Measurements from ENCODE around the gene LACC1.

Gene LACC1

DNA sequence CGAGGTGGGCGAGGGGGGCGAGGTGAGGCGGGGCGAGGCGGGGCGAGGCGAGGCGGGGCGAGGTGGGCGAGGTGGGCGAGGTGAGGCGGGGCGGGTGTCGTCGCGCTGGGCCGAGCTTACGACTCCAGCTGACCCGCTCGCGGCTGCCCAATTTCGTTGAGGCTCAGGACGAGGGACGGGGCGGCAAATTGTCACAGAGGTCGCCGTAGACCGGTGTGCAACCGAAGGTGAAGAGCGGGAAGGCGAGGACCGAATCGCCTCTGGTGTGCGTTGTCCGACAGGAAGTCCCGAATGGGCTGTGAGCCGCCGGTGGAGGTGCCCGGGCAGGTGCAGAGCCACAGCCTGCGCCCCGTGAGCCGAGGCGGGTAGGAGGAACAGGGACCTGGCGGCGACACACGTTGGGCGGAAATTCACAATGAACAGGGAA, at the start of gene LACC1:
Gene LACC1 (plus strand): TSS at position 150 of the 427 bp plus-strand sequence. CDS start 1,082 bp downstream, outside the sequence.
- DNase-seq = no peak

DNA sequence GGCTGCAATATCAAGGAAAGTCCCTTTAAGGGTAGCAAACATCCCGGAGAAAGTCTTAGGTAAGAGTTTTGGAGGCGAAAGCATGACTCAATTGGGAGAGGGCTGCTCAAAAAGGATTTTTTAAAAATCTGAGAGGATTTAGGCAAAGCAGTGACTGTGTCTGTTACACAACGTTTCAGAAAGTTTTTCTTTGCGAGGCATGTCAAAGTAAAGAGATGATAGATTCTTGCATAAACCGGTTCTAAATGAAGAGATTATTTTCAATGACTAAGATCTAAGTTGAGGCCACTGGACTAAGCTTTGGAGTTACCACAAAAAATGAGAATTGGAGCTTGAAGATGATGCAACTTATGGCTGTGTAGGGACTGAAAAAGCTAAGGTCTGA, 49.2 kb upstream of the LACC1 start:
- no peak for DNase-seq

DNA sequence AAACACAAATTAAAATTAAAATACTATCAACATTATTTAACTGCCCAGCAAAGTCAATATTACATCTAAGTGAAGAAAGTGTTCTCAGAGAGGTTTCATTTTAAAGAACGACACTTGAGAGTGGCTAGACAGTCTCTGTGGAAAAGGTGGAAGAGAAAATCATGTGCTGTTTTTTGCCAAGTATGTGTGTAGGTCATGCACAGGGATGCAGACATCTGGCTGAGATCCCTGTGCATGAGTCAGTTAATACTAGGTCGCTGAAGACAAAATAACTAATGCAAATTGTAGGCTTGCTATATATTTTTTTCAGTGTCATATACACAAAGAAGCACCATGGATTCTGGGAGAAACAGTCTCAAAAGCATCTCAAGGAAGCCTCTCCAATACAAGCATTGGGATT, 48.6 kb upstream of the LACC1 start:
- no peak for DNase-seq

- no peak for DNase-seq
Measured at GRCh38 chr13:43835701-43836100, 44.0 kb upstream of the LACC1 start.

DNA sequence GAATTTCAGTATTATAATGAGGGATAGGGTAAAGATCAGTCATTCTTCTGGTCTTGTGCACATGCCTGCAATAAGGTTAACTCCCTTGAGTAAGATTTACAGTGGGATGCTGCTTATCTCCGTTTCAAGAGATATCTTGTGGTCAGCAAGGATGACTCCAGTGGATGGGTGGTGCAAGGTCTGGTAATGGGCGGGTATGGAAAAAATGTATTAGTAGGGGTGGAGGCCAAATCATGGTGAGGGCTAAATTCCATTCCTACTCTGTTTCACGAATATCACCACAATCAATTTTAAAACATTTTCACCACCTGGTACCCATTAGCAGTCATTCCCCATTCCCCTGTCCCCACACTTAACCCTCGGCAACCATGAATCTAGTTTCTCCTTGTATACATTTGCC, 40.8 kb upstream of the LACC1 start:
- no peak for DNase-seq

GRCh38 chr13:43846496-43847158, 33.1 kb upstream of the LACC1 start:
- DNase-seq = no peak

- DNase-seq = no peak
Measured at GRCh38 chr13:43848001-43848649, 31.6 kb upstream of the LACC1 start.

- DNase-seq = no peak
Measured at GRCh38 chr13:43850873-43851272, 28.8 kb upstream of the LACC1 start.

- DNase-seq = no peak
Measured at GRCh38 chr13:43852923-43853404, 26.7 kb upstream of the LACC1 start.

DNA sequence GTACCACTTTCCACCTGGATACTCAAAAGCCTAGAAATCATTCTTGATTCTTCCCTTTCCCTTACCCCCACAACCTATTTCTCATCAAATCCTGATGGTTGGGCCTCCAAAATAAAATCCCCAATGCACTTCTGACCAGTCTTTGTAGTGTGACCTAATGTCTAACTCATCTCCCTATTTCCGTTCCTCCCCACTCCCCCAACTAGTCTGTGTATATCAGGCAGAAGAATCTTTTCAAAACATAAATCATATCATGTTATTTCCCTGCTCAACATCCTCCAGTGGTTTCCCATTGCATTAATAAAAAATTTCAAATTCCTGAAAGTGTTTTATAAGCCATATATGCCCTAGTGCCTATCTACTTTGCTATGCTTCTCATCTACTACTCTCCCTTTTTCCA, 17.8 kb upstream of the LACC1 start:
- no peak for DNase-seq

DNA sequence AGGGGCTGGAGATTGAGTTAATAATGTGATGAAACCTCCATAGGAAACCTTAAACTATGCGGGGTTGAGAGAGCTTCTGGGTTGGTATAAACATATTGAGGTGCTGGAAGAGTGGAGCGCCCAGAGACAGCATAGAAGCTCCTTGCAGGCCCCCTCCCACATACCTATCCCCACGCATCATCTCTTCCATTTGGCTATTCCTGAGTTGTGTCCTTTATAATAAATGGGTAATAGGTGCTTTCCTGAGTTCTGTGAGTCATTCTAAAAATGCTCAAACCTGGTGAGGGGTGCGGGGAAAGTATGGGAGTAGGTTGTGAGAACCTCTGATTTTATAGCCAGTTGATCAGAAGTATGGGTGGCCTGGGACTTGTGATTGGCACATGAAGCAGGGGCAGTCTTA, 14.8 kb upstream of the LACC1 start:
- no peak for DNase-seq

GRCh38 chr13:43865892-43866291, 13.8 kb upstream of the LACC1 start:
- no peak for DNase-seq

DNA sequence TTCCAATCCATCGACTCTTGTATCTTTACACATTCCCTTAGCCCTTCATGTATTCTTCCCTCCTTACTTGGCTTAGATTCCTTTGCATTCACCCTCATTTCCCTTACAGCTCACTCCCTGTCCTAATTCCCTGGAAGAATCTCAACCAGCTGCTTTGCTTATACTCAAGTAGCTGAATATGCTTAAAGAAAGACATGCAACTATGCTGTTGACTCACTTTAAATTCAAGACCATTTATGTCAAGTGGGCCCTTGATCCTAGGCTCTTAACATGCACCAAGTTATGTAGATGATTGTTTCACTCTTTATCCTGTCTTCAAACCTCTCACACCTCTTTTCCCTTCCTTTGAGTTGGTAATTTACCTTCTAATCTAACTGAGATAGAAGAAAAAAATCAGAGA, 7.5 kb upstream of the LACC1 start:
- no peak for DNase-seq

DNA sequence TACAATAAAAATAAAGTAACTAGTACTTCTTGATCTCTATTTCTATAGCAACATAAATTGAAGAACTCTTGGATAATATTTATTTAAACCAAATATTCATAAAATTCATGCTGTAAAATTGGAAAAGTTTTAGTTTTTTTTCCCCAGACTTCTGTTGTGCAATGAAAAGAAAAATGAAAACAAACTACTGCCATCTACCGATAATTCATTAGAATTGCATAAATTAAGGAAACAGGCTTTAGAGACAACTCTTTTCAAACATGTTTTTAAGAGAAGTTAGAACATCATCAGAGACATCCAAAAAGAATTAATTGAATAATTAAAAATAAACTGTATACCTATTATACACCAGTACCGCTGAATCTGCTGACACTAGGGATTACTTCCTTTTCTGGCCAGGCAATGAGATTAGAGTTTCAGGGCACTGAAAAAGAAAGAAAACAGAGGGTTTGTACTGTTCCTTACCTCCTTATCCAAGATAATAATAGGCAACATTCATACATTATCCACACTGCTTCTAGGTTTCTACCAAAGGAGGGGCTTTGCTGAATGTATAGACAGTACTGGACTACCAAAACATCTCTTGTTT, 5.1 kb upstream of the LACC1 start:
- DNase-seq = no peak

DNA sequence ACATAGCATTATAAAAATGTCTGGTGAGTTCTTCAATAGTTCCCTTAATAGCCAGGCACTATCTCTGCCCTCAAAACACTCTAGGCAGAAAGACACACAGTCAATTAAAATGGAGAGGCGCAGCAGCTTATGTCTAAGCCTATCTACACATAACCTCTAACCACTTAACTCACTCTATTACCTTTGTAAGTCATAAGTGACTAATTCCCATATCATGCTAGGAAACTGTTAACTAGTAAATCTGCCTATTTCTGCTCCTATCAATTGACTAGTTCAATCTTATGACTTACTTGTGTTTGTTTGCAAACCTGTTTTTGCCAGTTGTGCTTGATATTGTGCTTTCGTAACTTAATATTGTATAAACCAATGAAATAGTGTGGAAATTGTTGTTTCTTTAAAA, 3.3 kb upstream of the LACC1 start:
- no peak for DNase-seq

- DNase-seq = no peak
Measured at GRCh38 chr13:43877326-43877725, 2.4 kb upstream of the LACC1 start.

GRCh38 chr13:43877766-43878165, 1.9 kb upstream of the LACC1 start:
- DNase-seq = no peak

- no peak for DNase-seq
Measured at GRCh38 chr13:43878892-43879754, 581 bp upstream of the LACC1 start, which contains the start of gene CCDC122. Gene CCDC122, minus strand, starts transcription at chr13:43879740. Its CDS starts 10,364 bp downstream, at chr13:43869376.

GRCh38 chr13:43880214-43880855, 631 bp downstream of the LACC1 start:
- DNase-seq = no peak

GRCh38 chr13:43880926-43881325, 1.2 kb downstream of the LACC1 start:
- DNase-seq = no peak

GRCh38 chr13:43881580-43881979, 1.9 kb downstream of the LACC1 start:
- DNase-seq = no peak

DNA sequence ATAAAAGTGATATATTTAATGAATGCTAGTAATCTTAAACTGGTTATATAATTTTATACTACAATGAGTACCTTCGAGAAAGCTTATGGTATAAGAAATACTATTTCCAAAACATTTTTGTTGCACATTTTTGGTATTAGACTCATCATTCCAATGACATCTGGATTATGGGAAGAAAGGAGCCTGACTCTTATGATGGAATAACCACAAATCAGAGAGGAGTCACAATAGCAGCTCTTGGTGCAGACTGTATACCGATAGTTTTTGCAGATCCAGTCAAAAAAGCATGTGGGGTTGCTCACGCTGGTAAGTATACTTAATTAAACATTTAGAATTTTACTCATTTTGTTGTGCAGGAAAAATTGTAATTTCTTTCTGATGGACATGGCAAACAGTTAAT, 3.9 kb downstream of the LACC1 start:
- DNase-seq = no peak

DNA sequence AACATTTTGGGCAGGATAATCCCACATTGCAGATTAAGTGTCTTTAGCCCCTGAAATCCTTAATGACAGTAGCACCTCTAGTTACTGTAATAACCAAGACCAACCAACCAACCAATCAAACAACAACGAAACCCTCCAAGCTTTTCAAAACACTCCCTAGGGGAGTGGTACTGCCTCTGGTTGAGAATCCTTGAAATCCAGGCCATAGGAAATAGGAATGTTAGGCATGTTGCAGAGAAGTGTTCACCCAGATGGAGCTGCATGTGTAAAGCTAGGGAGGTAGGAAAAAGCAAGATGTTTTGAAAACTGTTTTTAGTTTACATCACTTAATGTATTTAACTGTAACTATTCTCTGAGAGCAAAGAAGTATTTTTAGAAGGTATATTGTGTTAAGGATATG, 4.5 kb downstream of the LACC1 start:
- no peak for DNase-seq
